MCF 10A (cell line): Measurements from ENCODE around the gene NMD3. TPM values are rescaled to one million over a fixed set of nuclear protein-coding genes. Genes with fewer than 3 reads are reported as not detected.

Source experiments
- BruUV-seq: library from RNA; stranded (reverse); fragments of 400-500 nt; replicated peaks from 2 replicates; lab custom pipeline; 2021; lab: Mats Ljungman, UMichigan
- CTCF ChIA-PET: fragments of 300-600 bp; sonication (Branson Sonifier 250); formaldehyde crosslinking; extraction: SDS; loops from one replicate; lab custom pipeline; 2021; ENCODE audit warnings: antibody characterized with exemption, inconsistent platforms; lab: Yijun Ruan, JAX
- POLR2A ChIA-PET: fragments of 300-600, 350-650 bp; sonication (Branson Sonifier 250); formaldehyde crosslinking; extraction: SDS; loops from one replicate; lab custom pipeline; 2020; ENCODE audit warnings: antibody characterized with exemption, inconsistent platforms; lab: Yijun Ruan, JAX
- DNase-seq: peaks from one replicate; pipeline ENCODE4 v3.0.0-alpha.2; 2018; ENCODE audit not compliant: unreplicated experiment
- H3K27ac Mint-ChIP-seq: one replicate; pipeline ENCODE4 v1.8.0; 2022; ENCODE audit warnings: mild to moderate bottlenecking, low read depth, mixed read lengths; ENCODE audit not compliant: unreplicated experiment
- H3K27me3 Mint-ChIP-seq: one replicate; pipeline ENCODE4 v1.8.0; 2022; ENCODE audit warnings: mixed read lengths; ENCODE audit not compliant: insufficient read depth, unreplicated experiment
- H3K36me3 Mint-ChIP-seq: one replicate; pipeline ENCODE4 v1.8.0; 2022; ENCODE audit warnings: mild to moderate bottlenecking, moderate library complexity, mixed read lengths; ENCODE audit not compliant: insufficient read depth, unreplicated experiment
- H3K4me1 Mint-ChIP-seq: one replicate; pipeline ENCODE4 v1.8.0; 2022; ENCODE audit warnings: mixed read lengths; ENCODE audit not compliant: insufficient read depth, unreplicated experiment
- H3K4me3 Mint-ChIP-seq: one replicate; pipeline ENCODE4 v1.8.0; 2022; ENCODE audit warnings: mild to moderate bottlenecking, moderate library complexity, mixed read lengths; ENCODE audit not compliant: unreplicated experiment
- H3K9me3 Mint-ChIP-seq: one replicate; pipeline ENCODE4 v1.8.0; 2022; ENCODE audit warnings: mixed read lengths; ENCODE audit not compliant: unreplicated experiment
- CTCF ChIP-seq: fragments of 200-600 bp; IDR thresholded peaks from one replicate; pipeline ENCODE4 v1.8.0; 2022; ENCODE audit warnings: antibody characterized with exemption, mild to moderate bottlenecking; ENCODE audit not compliant: unreplicated experiment
- intact Hi-C: fragments of 100-400 bp; cut with micrococcal nuclease; formaldehyde crosslinking; loops from 2 replicates; pipeline ENCODE4 v1.14.1; 2022
- total RNA-seq: library from RNA; stranded (reverse); gene quantifications from 2 replicates; pipeline ENCODE4 v1.2.3, GENCODE V29; 2022

The NMD3 gene
- total RNA-seq, 1 experiment from 2014 or later, result 84.6 TPM

GRCh38 chr3:161219495-161219894 is 1.6 kb upstream of the NMD3 start:
- intact Hi-C loops, result no loop called here
- CTCF ChIA-PET, result interaction anchor here (1.6 kb wide), 1 partner anchor 202 kb away, joined by 5 read pairs; no protein-coding TSS in a partner anchor
- no peaks in the 10 kb centered on the region for H3K27me3 Mint-ChIP-seq

DNA sequence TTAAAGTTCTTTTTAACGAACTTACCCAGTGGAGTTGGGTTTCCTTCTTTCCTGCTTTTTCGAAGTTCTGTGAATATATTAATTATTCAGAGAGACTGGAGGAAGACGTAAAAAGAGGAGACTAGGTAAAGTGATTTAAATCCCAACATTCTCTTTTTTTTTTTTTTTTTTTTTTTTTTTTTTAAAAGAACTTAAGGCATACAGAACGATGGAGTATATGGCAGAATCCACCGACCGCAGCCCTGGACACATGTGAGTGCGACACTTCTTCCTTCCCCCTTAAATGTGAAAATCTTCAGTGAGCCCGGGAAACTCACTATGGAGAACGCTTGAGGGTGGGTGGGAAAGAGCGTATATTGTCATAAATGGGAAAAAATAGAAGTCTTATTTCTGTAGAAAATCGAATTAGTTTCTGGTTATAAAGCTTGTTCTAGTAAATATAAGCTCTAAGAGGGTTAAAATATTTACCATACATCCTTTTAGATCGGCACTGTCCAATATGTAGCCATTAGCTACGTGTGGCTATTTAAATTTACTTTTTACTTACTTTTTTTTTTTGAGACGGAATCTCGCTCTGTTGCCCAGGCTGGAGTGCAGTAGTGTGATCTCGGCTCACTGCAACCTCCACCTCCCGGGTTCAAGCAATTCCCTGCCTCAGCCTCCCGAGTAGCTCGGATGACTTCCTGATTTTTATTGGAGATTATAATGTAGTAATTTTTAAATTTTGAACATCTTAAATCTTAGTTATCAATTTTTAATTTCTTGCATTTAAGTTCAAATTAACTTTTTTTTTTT is 892 bp downstream of the NMD3 start:
- no TSS peak for BruUV-seq
- intact Hi-C loops, result loop anchor here (2.0 to 5.0 kb wide), 4 partner anchors 45 to 275 kb away; no protein-coding TSS in a partner anchor
- H3K9me3 Mint-ChIP-seq, result no peaks in the 10 kb centered on the region
- peaks cover 26% of the 10 kb centered on the region for H3K36me3 Mint-ChIP-seq
- peaks cover 6% of the 10 kb centered on the region for H3K4me1 Mint-ChIP-seq
- DNase-seq, result peak; percentile 36
- peak overlapping the region; percentile 92 for H3K27ac Mint-ChIP-seq
- CTCF ChIA-PET, result interaction anchor here (0.6 to 1.7 kb wide), 10 partner anchors 11 to 1422 kb away, joined by 3 to 5 read pairs (median 3); partner anchors contain the start of gene ARL14
- POLR2A ChIA-PET, result interaction anchor here (0.5 to 2.7 kb wide), 20 partner anchors 9 to 947 kb away, joined by 3 to 16 read pairs (median 4); partner anchors contain the start of genes PPM1L and TRIM59
- no peaks in the 10 kb centered on the region for H3K27me3 Mint-ChIP-seq
- H3K4me3 Mint-ChIP-seq, result peak overlapping the region; percentile 79
- TF ChIP-seq CTCF, result no peak

More at GRCh38 chr3:161219495-161219894, 1.6 kb upstream of the NMD3 start:
- DNase-seq, result no peak
- BruUV-seq, result no TSS peak
- H3K27ac Mint-ChIP-seq, result no peak overlapping the region
- no peak overlapping the region for H3K4me3 Mint-ChIP-seq
- TF ChIP-seq CTCF, result no peak
- peaks cover 16% of the 10 kb centered on the region for H3K36me3 Mint-ChIP-seq
- H3K4me1 Mint-ChIP-seq, result peaks cover 6% of the 10 kb centered on the region
- H3K9me3 Mint-ChIP-seq, result no peaks in the 10 kb centered on the region
- POLR2A ChIA-PET, result interaction anchor here (0.7 kb wide), 1 partner anchor 86 kb away, joined by 3 read pairs; no protein-coding TSS in a partner anchor

GRCh38 chr3:161222662-161223061 is 1.6 kb downstream of the NMD3 start:
- Mint-ChIP-seq H3K27me3 (no peaks in the 10 kb centered on the region), H3K27ac (peak overlapping the region; percentile 92), H3K4me1 (peaks cover 6% of the 10 kb centered on the region), H3K9me3 (no peaks in the 10 kb centered on the region), H3K4me3 (peak overlapping the region; percentile 79), H3K36me3 (peaks cover 26% of the 10 kb centered on the region)
- DNase-seq, result peak; percentile 20
- no peak for TF ChIP-seq CTCF
- intact Hi-C loops, result loop anchor here (5.0 kb wide), 2 partner anchors 45 to 275 kb away; no protein-coding TSS in a partner anchor
- POLR2A ChIA-PET, result interaction anchor here (0.5 to 2.7 kb wide), 10 partner anchors 8 to 467 kb away, joined by 3 to 16 read pairs (median 6); partner anchors contain the start of gene PPM1L
- CTCF ChIA-PET, result interaction anchor here (0.6 to 1.7 kb wide), 9 partner anchors 11 to 1422 kb away, joined by 3 to 5 read pairs (median 3); partner anchors contain the start of gene ARL14
- TSS peak; percentile 30 for BruUV-seq

DNA sequence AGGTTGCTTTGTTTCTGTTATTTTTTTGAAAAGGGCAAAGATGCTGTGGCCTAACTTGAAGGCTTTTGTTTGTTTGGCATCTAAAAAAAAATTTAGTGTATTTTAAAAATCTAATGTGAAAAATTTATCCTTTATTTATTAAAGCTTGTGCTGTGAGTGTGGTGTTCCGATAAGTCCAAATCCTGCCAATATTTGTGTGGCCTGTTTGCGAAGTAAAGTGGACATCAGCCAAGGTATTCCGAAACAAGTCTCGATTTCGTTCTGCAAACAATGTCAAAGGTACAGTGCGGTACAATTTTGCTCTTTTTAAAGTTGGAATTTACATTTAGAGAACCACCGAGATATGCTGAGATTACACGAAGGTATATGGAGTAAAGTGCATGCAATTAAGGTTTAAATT is 3.7 kb downstream of the NMD3 start:
- Mint-ChIP-seq H3K36me3 (peaks cover 26% of the 10 kb centered on the region), H3K27ac (no peak overlapping the region), H3K4me3 (no peak overlapping the region), H3K27me3 (no peaks in the 10 kb centered on the region), H3K4me1 (peaks cover 6% of the 10 kb centered on the region), H3K9me3 (no peaks in the 10 kb centered on the region)
- BruUV-seq, result no TSS peak
- intact Hi-C loops, result loop anchor here (5.0 kb wide), 2 partner anchors 43 to 277 kb away; no protein-coding TSS in a partner anchor
- ChIA-PET CTCF (interaction anchor here (0.7 to 1.5 kb wide), 3 partner anchors 9 to 31 kb away, joined by 3 to 4 read pairs (median 3); no protein-coding TSS in a partner anchor), POLR2A (interaction anchor here (0.5 to 0.7 kb wide), 3 partner anchors 227 to 699 kb away, joined by 3 to 4 read pairs (median 4); no protein-coding TSS in a partner anchor)
- DNase-seq, result no peak
- TF ChIP-seq CTCF, result no peak
